K562 (cell line): Measurements from ENCODE around the gene DSCAM. TPM values are rescaled to one million over a fixed set of nuclear protein-coding genes. Genes with fewer than 3 reads are reported as not detected.

Source experiments
- ATAC-seq: fragments of 200-7000 bp; cut with Tn5 transposase; 3 replicates; pipeline ENCODE4 v1.9.1; 2020; ENCODE audit warnings: moderate library complexity
- BruUV-seq: library from RNA; stranded (reverse); fragments of 400-500 nt; replicated peaks from 2 replicates; lab custom pipeline; 2021; lab: Mats Ljungman, UMichigan
- CTCF ChIA-PET: fragments of 300-600 bp; formaldehyde crosslinking; extraction: SDS; loops from one replicate; lab custom pipeline; 2021; ENCODE audit warnings: low intra/inter-chr PET ratio; lab: Yijun Ruan, JAX
- POLR2A ChIA-PET: fragments of 300-600, 350-650 bp; sonication (Branson Sonifier 250); formaldehyde crosslinking; extraction: SDS; loops from one replicate; lab custom pipeline; 2021; ENCODE audit warnings: antibody characterized with exemption, inconsistent platforms; lab: Yijun Ruan, JAX
- DNase-seq, 4 experiments: peaks; one replicate each; pipeline versions ENCODE4 v3.0.0 to v3.0.0-alpha.2; 2011 to 2018; ENCODE audit warnings: low spot score in 3 of 4, mixed read lengths in 3 of 4; ENCODE audit errors: extremely low read depth in 1 of 4
- FAIRE-seq: peaks from 2 replicates; lab custom pipeline; 2011; peaks lifted over from hg19 to GRCh38; lab: Jason Lieb, UNC
- H2AFZ ChIP-seq: 2 replicates; pipeline ENCODE4 v1.6.0; 2011; ENCODE audit warnings: low read depth, low read length, control low read depth, inconsistent platforms
- H3K27ac ChIP-seq: fragments of 200-600 bp; 3 replicates; pipeline ENCODE4 v1.8.0; 2011; ENCODE audit warnings: low read depth, mild to moderate bottlenecking, control low read depth, inconsistent platforms, low read length, moderate library complexity, mixed read lengths; ENCODE audit errors: extremely low read depth
- H3K27me3 ChIP-seq, 2 experiments: fragments of 300-600 bp in 1 of 2; 2 replicates in 1 of 2; 3 replicates in 1 of 2; pipeline versions ENCODE4 v1.6.0 to v1.8.0; 2011; ENCODE audit warnings: inconsistent platforms in 2 of 2, low read length in 2 of 2, mild to moderate bottlenecking in 1 of 2, mixed read lengths in 1 of 2, moderate library complexity in 1 of 2; ENCODE audit not compliant: control insufficient read depth in 2 of 2, insufficient read depth in 2 of 2
- H3K36me3 ChIP-seq: fragments of 300-600 bp; 3 replicates; pipeline ENCODE4 v1.8.0; 2011; ENCODE audit warnings: mild to moderate bottlenecking, low read length, inconsistent platforms; ENCODE audit not compliant: control insufficient read depth, insufficient read depth
- H3K4me1 ChIP-seq, 2 experiments: fragments of 200-600 bp in 1 of 2; replicated peaks in 1 of 2; 2 replicates in 1 of 2; 3 replicates in 1 of 2; pipeline versions ENCODE4 v1.5.1 to v1.8.0; 2011; ENCODE audit warnings: inconsistent platforms in 2 of 2, low read length in 2 of 2, mild to moderate bottlenecking in 1 of 2, mixed read lengths in 1 of 2, moderate library complexity in 1 of 2; ENCODE audit not compliant: control insufficient read depth in 2 of 2, insufficient read depth in 2 of 2
- H3K4me2 ChIP-seq: 2 replicates; pipeline ENCODE4 v1.6.1; 2011; ENCODE audit warnings: low read length, control low read depth, inconsistent platforms, mixed read lengths; ENCODE audit not compliant: insufficient read depth
- H3K4me3 ChIP-seq: fragments of 200-600 bp; sonication (generic), shearing (Covaris generic); 2 replicates; pipeline ENCODE4 v1.5.1; 2016; ENCODE audit warnings: control low read depth, inconsistent platforms
- H3K79me2 ChIP-seq: fragments of 200-600 bp; 3 replicates; pipeline ENCODE4 v1.8.0; 2011; ENCODE audit warnings: low read length, inconsistent platforms; ENCODE audit not compliant: control insufficient read depth, insufficient read depth
- H3K9ac ChIP-seq, 2 experiments: 2 replicates each; pipeline versions ENCODE4 v1.6.0 to v1.6.1; 2011; ENCODE audit warnings: low read depth in 2 of 2, low read length in 2 of 2, control low read depth in 1 of 2, inconsistent platforms in 1 of 2, mild to moderate bottlenecking in 1 of 2, mixed read lengths in 1 of 2; ENCODE audit not compliant: insufficient read depth in 1 of 2
- H3K9me1 ChIP-seq: one replicate; pipeline ENCODE4 v1.6.0; 2011; ENCODE audit warnings: inconsistent platforms, mild to moderate bottlenecking, low read length, moderate library complexity; ENCODE audit not compliant: control insufficient read depth, insufficient read depth
- H3K9me3 ChIP-seq: replicated peaks from 2 replicates; pipeline ENCODE4 v1.5.1; 2011; ENCODE audit warnings: low read depth, low read length, inconsistent platforms; ENCODE audit not compliant: control insufficient read depth, insufficient read depth
- H4K20me1 ChIP-seq: replicated peaks from 2 replicates; pipeline ENCODE4 v1.6.1; 2011; ENCODE audit warnings: low read length, inconsistent platforms, mixed read lengths; ENCODE audit not compliant: control insufficient read depth, insufficient read depth
- BDP1 ChIP-seq: IDR thresholded peaks from 3 replicates; pipeline ENCODE4 v1.6.1; 2011; ENCODE audit not compliant: insufficient read length, insufficient read depth
- ZSCAN32 ChIP-seq: fragments of 450-650 bp; formaldehyde crosslinking; IDR thresholded peaks from 2 replicates; pipeline ENCODE4 v1.4.0; 2020; ENCODE audit warnings: mild to moderate bottlenecking, moderate library complexity
- WGBS: fragments of 100-300 bp; shearing (Covaris generic); methylation state at CpG from one replicate; pipeline ENCODE4 v1.1.6; 2016; ENCODE audit warnings: low coverage, mixed read lengths; ENCODE audit not compliant: insufficient coverage; ENCODE audit errors: missing lambda C conversion rate; 5-methylcytosine and 5-hydroxymethylcytosine counted together
- in situ Hi-C: fragments of 300-500 bp; cut with MboI; formaldehyde crosslinking; loops from 4 replicates; pipeline ENCODE4 v1.15.0; 2018; ENCODE audit warnings: inconsistent platforms, mixed read lengths
- intact Hi-C: fragments of 100-400 bp; cut with micrococcal nuclease; formaldehyde crosslinking; loops from 2 replicates; pipeline ENCODE4 v1.14.2; 2022
- polyA plus RNA-seq, 8 experiments: library from polyadenylated mRNA; depleted of rRNA in 4 of 8; stranded (reverse) in 5 of 8; unstranded in 3 of 8; fragments of >200 nt; fragmentation: Nextera tagmentation in 2 of 8; fragmentation: Illumina TruSeq in 1 of 8; extraction: Ambion mirVana in 2 of 8; extraction: Trizol in 1 of 8; gene quantifications; 2 replicates each; pipeline versions ENCODE4 v1.2.1 to v1.2.3, GENCODE V29; 2011 to 2014; ENCODE audit warnings: inconsistent platforms in 1 of 8, missing spikeins in 1 of 8
- total RNA-seq, 7 experiments: library from RNA; depleted of rRNA in 6 of 7; stranded (reverse); fragments of >200 nt in 6 of 7; fragmentation: Illumina TruSeq in 2 of 7; extraction: Trizol in 2 of 7; gene quantifications; 2 replicates each; pipeline versions ENCODE4 v1.2.1 to v1.2.3, GENCODE V29; 2011 to 2021; ENCODE audit warnings: low replicate concordance in 1 of 7
- TF ChIP-seq, protein P1 (sequence below), 2 experiments: IDR thresholded peaks; 2 replicates each; pipeline ENCODE4 v1.6.1; 2012; ENCODE audit warnings: improper control_type of control experiment in 2 of 2, low read depth in 2 of 2, low read length in 2 of 2, borderline replicate concordance in 1 of 2
- TF ChIP-seq, protein P2 (sequence below): fragments of 450-650 bp; IDR thresholded peaks from 2 replicates; pipeline ENCODE4 v1.6.1; 2016; ENCODE audit warnings: low read depth
- TF ChIP-seq, protein P3 (sequence below): fragments of 250-450 bp; sonication (Bioruptor Pico); IDR thresholded peaks from 2 replicates; pipeline ENCODE4 v1.4.0; 2020; ENCODE audit warnings: mild to moderate bottlenecking

DSCAM gene
- total and polyA plus RNA-seq, 9 of the 15 experiments (the other 6 are each of a cell fraction or from before 2014, with no cell fraction given): not detected

DNA sequence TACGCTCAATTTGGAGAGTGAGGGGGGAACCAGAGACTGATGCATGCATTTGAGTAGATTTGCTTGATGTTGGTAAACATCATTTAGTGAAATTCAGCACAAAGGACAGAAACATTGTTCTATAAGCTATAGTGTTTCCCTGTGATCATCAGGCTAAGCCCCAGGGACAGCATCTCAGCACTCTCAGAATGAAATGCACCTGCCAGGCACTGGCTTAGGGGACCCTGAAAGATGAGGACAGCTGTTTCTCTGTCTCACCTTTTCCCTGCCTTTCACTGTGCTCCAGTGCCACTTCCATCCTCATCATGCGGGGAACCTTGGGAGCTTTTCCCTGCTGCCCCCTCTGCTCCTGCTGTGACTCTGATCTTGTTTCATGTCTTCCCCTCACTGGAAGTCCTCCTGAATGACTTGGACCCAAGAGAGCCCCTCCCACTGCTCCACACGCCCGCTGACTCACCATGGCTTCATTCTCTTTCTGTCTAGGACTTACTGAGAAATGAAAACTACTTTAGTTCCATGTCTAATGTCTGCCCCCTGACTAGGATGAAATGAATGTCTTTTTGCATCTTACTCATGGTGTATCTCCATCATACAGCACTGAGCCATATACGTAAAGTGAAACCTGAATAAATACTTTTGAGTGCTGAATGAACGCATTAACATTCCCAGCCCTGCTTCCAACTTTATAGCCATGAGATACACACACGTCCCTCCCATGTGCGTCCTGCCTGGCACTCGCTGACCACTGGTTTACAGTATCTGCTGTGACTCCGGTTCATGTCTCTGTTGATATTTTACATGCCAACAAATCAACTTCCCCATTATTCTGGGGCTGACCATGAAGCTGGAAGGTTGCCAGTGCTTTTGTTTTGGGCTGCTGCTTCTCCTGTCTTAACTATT lies 797.7 kb downstream of the DSCAM start:
- H4K20me1 ChIP-seq: no peaks in the 10 kb centered on the region
- H3K27ac ChIP-seq: no peak overlapping the region
- H2AFZ ChIP-seq: no peak overlapping the region
- ATAC-seq (no peak), DNase-seq (no peak), FAIRE-seq (no peak)
- BruUV-seq: no TSS peak
- H3K9ac ChIP-seq: no peak overlapping the region
- no peaks in the 10 kb centered on the region; a peak in 1 of 5 replicates for H3K27me3 ChIP-seq
- no peaks in the 10 kb centered on the region for H3K36me3 ChIP-seq
- in situ Hi-C loops (no loop called here), intact Hi-C loops (no loop called here)
- H3K9me3 ChIP-seq: no peaks in the 10 kb centered on the region
- CTCF ChIA-PET: no interaction called here
- no peaks in the 10 kb centered on the region for H3K4me1 ChIP-seq
- WGBS: 1% methylated on average over 10 of the region's 10 CpGs
- POLR2A ChIA-PET: interaction anchor here (0.8 kb wide), 1 partner anchor 13 kb away, joined by 3 read pairs; no protein-coding TSS in a partner anchor
- H3K79me2 ChIP-seq: no peaks in the 10 kb centered on the region
- H3K4me2 ChIP-seq: no peak overlapping the region
- no peak overlapping the region for H3K4me3 ChIP-seq
- no peaks in the 10 kb centered on the region for H3K9me1 ChIP-seq
- TF ChIP-seq BDP1 (no peak), ZSCAN32 (CRISPR knock-in tag) (no peak)
- TF ChIP-seq, protein P1, sequence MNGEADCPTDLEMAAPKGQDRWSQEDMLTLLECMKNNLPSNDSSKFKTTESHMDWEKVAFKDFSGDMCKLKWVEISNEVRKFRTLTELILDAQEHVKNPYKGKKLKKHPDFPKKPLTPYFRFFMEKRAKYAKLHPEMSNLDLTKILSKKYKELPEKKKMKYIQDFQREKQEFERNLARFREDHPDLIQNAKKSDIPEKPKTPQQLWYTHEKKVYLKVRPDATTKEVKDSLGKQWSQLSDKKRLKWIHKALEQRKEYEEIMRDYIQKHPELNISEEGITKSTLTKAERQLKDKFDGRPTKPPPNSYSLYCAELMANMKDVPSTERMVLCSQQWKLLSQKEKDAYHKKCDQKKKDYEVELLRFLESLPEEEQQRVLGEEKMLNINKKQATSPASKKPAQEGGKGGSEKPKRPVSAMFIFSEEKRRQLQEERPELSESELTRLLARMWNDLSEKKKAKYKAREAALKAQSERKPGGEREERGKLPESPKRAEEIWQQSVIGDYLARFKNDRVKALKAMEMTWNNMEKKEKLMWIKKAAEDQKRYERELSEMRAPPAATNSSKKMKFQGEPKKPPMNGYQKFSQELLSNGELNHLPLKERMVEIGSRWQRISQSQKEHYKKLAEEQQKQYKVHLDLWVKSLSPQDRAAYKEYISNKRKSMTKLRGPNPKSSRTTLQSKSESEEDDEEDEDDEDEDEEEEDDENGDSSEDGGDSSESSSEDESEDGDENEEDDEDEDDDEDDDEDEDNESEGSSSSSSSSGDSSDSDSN (IDR thresholded peaks at IDR 0.05; ENCODE audit: borderline replicate concordance in 1 of 2, low read depth in 2 of 2, low read length in 2 of 2): no peak
- TF ChIP-seq, protein P2, sequence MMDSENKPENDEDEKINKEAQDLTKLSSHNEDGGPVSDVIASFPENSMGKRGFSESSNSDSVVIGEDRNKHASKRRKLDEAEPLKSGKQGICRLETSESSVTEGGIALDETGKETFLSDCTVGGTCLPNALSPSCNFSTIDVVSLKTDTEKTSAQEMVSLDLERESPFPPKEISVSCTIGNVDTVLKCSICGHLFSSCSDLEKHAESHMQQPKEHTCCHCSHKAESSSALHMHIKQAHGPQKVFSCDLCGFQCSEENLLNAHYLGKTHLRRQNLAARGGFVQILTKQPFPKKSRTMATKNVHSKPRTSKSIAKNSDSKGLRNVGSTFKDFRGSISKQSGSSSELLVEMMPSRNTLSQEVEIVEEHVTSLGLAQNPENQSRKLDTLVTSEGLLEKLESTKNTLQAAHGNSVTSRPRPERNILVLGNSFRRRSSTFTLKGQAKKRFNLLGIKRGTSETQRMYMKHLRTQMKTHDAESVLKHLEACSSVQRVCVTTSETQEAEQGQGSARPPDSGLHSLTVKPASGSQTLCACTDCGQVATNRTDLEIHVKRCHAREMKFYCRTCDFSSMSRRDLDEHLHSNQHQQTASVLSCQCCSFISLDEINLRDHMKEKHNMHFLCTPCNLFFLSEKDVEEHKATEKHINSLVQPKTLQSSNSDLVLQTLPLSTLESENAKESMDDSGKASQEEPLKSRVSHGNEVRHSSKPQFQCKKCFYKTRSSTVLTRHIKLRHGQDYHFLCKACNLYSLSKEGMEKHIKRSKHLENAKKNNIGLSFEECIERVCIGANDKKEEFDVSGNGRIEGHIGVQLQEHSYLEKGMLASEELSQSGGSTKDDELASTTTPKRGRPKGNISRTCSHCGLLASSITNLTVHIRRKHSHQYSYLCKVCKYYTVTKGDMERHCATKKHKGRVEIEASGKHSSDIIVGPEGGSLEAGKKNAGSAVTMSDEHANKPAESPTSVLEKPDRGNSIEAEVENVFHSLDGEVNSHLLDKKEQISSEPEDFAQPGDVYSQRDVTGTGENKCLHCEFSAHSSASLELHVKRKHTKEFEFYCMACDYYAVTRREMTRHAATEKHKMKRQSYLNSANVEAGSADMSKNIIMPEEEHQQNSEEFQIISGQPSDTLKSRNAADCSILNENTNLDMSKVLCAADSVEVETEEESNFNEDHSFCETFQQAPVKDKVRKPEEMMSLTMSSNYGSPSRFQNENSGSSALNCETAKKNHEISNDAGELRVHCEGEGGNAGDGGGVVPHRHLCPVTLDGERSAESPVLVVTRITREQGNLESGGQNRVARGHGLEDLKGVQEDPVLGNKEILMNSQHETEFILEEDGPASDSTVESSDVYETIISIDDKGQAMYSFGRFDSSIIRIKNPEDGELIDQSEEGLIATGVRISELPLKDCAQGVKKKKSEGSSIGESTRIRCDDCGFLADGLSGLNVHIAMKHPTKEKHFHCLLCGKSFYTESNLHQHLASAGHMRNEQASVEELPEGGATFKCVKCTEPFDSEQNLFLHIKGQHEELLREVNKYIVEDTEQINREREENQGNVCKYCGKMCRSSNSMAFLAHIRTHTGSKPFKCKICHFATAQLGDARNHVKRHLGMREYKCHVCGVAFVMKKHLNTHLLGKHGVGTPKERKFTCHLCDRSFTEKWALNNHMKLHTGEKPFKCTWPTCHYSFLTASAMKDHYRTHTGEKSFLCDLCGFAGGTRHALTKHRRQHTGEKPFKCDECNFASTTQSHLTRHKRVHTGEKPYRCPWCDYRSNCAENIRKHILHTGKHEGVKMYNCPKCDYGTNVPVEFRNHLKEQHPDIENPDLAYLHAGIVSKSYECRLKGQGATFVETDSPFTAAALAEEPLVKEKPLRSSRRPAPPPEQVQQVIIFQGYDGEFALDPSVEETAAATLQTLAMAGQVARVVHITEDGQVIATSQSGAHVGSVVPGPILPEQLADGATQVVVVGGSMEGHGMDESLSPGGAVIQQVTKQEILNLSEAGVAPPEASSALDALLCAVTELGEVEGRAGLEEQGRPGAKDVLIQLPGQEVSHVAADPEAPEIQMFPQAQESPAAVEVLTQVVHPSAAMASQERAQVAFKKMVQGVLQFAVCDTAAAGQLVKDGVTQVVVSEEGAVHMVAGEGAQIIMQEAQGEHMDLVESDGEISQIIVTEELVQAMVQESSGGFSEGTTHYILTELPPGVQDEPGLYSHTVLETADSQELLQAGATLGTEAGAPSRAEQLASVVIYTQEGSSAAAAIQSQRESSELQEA: no peak
- TF ChIP-seq, protein P3, sequence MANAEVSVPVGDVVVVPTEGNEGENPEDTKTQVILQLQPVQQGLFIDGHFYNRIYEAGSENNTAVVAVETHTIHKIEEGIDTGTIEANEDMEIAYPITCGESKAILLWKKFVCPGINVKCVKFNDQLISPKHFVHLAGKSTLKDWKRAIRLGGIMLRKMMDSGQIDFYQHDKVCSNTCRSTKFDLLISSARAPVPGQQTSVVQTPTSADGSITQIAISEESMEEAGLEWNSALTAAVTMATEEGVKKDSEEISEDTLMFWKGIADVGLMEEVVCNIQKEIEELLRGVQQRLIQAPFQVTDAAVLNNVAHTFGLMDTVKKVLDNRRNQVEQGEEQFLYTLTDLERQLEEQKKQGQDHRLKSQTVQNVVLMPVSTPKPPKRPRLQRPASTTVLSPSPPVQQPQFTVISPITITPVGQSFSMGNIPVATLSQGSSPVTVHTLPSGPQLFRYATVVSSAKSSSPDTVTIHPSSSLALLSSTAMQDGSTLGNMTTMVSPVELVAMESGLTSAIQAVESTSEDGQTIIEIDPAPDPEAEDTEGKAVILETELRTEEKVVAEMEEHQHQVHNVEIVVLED: no peak
